ENCODE measurements around the gene MBOAT2.

Gene MBOAT2

DNA sequence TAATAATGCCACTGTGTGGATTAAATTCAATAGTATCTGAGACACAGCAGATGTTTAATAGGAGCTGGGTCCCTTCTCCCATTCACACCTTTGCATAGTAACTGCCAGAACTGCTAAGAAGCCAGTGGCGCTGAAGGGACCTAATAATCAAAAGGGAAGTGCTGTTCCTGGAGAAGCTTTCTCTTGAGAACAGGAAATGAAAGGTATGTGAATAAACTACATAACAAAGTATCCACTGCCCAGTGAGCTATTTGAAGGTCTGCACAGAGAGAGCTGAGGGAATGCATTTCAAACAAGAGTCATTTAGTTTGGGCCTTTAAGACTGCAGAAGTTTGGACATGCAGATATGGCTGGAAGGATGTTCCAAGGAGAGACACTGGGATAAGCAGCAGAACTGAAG, 110.0 kb downstream of the MBOAT2 start:
- DNase-seq = no peak

DNA sequence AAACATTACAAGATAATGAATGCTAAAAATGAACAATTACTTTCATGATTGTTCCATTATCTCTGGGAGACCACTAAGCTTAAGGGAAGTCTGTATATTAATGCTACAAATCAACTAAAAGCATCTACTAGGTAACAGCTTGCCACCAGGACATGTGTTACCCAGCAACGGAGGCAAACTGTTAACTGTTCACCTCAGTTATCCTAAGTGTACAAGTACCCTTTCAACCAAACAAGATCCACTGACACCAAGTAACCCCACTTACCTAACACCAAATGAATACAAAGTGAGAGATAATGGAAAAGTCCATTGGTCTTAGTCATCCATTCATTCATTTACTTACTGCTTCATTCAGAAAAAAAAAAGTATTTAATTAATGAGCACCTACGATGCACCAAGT, 111.4 kb downstream of the MBOAT2 start:
- DNase-seq = no peak

DNA sequence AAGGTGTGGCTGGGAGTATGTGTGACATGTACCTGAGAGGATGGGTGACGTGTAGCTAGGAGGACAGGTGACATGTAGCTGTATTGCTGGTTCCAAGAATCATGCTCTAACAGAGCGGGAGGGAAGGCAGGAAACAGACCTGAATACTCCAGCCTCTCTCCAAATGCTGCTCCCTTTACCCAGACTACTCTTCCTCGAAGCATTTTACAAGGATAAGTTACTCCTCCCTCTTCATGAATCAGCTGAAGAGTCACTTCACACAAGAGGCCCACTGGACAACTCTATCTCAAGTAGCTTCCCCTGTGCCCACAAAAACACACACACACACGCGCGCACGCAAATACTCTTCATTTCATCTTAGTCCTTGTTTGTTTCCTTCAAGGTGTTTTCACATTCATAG, 113.5 kb downstream of the MBOAT2 start:
- no peak for DNase-seq

DNA sequence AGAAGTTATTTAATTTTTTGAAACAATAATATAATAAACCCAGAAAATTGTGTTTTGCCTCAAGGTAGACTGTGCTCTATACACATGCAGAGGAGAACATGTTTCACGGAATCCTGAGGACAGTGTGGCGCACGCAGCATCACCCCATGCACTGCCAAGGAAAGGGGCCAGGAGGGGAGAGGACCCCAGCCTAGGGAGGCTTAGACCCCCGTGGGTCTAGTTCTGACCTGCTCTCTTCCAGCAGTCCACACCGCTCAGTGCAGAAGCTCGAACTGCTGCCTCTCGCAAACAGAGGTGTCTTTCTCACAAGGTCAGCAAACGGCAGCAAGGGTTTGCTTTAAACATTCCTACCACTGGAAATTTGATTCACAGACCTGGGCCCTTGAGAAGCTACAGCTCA, 114.5 kb downstream of the MBOAT2 start:
- DNase-seq = no peak

DNA sequence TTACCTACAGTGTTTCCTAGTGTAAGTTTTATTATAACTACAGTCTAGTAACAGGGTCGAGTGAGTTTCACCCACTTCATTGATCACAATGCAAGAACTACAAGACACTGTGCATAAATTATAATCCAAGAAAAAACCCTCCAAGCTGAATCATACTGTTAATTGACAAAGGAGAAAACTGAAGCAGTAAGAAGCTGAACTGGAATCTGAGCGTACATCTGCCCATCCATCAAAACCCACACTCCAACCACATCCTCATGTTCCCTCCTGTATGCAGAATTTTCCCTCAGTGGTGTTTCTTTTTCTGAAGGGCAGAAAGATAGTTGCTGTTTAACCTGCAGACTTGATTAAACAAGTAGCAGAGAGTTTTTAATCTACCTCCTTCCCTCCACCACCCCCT, 116.6 kb downstream of the MBOAT2 start:
- no peak for DNase-seq

- DNase-seq = no peak
Observed at GRCh38 chr2:8886202-8886518, 117.3 kb downstream of the MBOAT2 start.

GRCh38 chr2:8885449-8886201, 117.9 kb downstream of the MBOAT2 start:
- DNase-seq = no peak

- DNase-seq = no peak
Observed at GRCh38 chr2:8884812-8885211, 118.7 kb downstream of the MBOAT2 start.

DNA sequence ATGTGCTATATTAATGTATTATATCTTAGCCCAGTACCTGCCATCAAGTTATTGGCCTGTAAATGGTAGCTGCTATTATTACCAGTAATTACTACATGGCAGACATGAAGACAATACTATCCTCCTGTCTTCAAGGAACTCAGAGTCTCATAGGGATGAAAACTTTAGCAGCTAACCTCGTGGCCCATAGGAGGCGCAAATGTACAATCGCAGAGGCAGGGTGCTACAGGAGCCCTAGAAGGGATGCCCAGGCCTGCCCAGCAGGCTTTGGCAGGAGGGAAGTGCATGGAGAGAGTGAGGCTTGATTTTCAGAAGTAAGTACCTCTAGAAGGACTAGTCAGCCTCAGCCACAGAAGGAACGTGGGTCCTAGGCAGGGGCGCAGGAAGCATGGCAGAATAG, 121.4 kb downstream of the MBOAT2 start:
- DNase-seq = no peak

- no peak for DNase-seq
Observed at GRCh38 chr2:8877894-8878293, 125.6 kb downstream of the MBOAT2 start.

- no peak for DNase-seq
Observed at GRCh38 chr2:8877332-8877731, 126.2 kb downstream of the MBOAT2 start.

DNA sequence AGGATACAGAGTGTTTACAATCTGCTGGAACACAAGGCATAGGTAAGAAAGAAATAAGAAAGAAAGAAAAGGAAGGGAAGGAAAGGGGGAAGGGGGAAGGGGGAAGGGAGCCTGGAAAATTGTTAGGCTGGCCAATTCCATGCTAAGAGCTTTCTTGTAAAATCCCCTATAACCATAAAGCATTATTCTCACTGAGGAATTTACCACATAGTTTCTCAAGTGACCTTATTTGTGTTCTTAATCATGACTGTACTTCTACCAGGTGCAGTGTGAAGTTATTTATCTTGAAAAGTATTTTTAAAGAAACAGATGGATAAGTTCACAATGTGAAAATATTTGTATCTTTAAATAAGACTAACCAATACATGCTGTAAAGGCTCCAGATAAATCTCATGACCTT, 126.9 kb downstream of the MBOAT2 start:
- DNase-seq = no peak

DNA sequence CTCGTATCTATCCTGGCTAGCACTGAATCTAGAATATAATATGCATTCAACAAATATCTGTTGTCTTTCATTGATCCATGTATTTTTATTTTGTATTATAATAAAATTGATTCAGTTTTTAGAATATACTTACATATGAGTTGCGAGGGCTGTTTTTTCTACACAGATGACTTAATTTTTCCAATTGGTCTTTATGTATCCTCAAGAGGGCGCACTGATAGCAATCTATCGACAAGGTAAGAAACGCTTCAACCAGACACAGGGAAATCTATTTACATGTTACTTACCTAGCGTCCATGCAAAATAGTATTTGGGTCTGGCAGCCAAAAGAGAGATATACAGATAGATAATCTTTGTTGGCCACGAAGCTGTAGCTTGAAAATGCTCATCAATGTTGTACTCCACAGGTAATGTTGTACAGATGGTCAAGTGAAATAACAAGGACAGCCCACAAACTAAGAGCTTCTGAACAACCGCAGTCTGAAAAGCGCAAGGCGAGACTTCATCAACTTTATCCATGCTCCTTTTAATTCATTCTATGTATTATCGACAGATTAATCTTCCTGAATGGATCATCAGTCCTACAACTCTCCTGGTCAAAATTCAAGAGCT, 130.6 kb downstream of the MBOAT2 start:
- DNase-seq = no peak

GRCh38 chr2:8870441-8870840, 133.0 kb downstream of the MBOAT2 start:
- no peak for DNase-seq

GRCh38 chr2:8867363-8867762, 136.1 kb downstream of the MBOAT2 start:
- DNase-seq = no peak

GRCh38 chr2:8863331-8863953, 140.0 kb downstream of the MBOAT2 start:
- DNase-seq = no peak

DNA sequence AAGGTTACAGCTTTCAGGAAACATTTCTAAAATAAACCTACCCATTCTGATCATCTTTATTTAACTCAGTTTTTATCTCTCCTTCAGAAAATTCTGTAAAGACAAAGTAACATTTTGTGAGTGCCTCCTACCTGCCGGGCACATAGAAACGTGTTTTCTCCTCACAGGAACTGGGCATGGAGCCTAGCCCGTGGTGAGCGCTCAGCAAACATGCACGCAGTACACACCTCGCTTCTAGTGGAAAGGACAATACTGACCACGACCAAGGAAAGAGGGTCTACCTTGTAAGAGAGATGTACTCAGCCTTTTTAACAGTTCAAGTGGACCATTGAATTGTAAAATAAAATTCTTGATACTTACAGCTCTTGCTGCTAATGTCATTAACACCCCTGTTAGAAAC, 141.3 kb downstream of the MBOAT2 start:
- DNase-seq = no peak

DNA sequence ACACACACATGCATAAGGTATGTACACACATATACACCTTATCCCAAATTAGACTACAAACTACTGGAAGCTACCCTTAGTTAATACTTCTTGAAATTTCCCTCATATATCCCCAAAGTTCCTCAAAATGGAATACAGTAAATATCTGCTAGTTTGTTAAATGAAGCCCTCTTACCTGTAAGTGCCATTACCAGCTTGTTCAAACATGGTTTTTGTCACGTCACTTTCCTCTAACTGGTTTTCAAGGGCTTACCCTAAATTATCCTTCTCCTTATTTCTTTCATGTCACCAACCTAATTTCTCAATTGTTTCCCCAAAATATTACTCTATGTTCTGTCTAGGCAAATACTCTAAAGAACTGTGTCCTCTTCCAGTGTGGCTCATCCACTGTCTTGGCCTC, 141.7 kb downstream of the MBOAT2 start:
- no peak for DNase-seq

GRCh38 chr2:8860239-8860638, 143.2 kb downstream of the MBOAT2 start:
- no peak for DNase-seq

- DNase-seq = no peak
Observed at GRCh38 chr2:8858910-8859309, 144.6 kb downstream of the MBOAT2 start.

DNA sequence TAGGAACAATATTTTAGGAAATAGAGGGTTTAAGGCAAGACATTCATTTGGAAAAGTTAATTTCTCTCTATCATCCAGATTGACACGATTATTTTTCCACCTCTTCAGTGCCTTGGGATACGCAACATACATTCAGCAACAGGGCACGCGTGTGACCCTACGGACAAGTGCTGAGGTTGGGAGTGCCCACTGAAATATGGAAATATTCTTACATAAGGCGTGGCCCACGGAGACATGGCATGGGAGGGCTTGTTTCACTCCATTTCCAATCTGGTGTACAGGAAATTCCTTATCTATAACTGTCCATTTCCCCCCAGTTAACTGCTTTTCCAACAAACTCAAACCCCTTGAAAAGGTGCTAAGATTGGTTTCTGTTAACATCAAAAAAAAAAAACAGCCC, 145.2 kb downstream of the MBOAT2 start:
- no peak for DNase-seq

DNA sequence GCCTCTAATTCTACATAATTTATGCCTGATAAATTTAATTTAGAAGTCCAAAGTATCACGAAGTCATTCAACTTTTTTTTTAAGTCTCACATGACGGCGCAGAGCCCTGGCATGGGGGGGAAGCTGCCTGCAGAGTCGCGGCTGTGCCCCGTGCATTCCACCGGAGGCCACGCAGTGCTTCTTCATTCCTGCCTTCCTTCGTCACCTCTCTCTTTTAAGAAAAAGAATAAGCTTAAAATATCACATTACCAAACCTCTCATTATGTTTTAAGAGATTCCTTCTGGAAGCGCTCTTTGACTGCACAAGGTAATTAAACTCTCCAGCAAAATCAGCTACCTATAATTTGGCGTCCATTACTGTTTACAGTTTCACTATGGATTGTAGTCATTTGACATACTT, 145.8 kb downstream of the MBOAT2 start:
- DNase-seq = no peak

- DNase-seq = no peak
Observed at GRCh38 chr2:8856176-8856575, 147.3 kb downstream of the MBOAT2 start.

GRCh38 chr2:8855010-8855409, 148.5 kb downstream of the MBOAT2 start:
- DNase-seq = no peak

GRCh38 chr2:8853426-8853825, 150.1 kb downstream of the MBOAT2 start:
- DNase-seq = no peak
